Measurements from ENCODE around the gene DOCK3.
"Not testable (repeated sequence)": the region's sequence is repeated elsewhere in the genome, so short reads cannot be mapped to it uniquely, and the experiment has no call there.

The DOCK3 gene

GRCh38 chr3:50982540-50983325 lies 308.0 kb downstream of the DOCK3 start:
- no peak for DNase-seq (ENCODE audit: low spot score)

- no peak for DNase-seq (ENCODE audit: low spot score)
Measured at GRCh38 chr3:50983887-50984286, 309.2 kb downstream of the DOCK3 start.

- DNase-seq (ENCODE audit: low spot score): no peak
Measured at GRCh38 chr3:50985893-50986292, 311.2 kb downstream of the DOCK3 start.

GRCh38 chr3:50986726-50987125 lies 312.0 kb downstream of the DOCK3 start:
- DNase-seq (ENCODE audit: low spot score): no peak

- no peak for DNase-seq (ENCODE audit: low spot score)
Measured at GRCh38 chr3:50994537-50994936, 319.8 kb downstream of the DOCK3 start.

GRCh38 chr3:50995085-50995824 lies 320.5 kb downstream of the DOCK3 start:
- DNase-seq (ENCODE audit: low spot score): no peak

- DNase-seq (ENCODE audit: low spot score): no peak
Measured at GRCh38 chr3:51002495-51002894, 327.8 kb downstream of the DOCK3 start.

- DNase-seq (ENCODE audit: low spot score): no peak
Measured at GRCh38 chr3:51004235-51004634, 329.5 kb downstream of the DOCK3 start.

GRCh38 chr3:51024121-51024520 lies 349.4 kb downstream of the DOCK3 start:
- no peak for DNase-seq (ENCODE audit: low spot score)

GRCh38 chr3:51024765-51025632 lies 350.3 kb downstream of the DOCK3 start:
- DNase-seq (ENCODE audit: low spot score): no peak

GRCh38 chr3:51031666-51032065 lies 356.9 kb downstream of the DOCK3 start:
- DNase-seq (ENCODE audit: low spot score): no peak

GRCh38 chr3:51035630-51036029 lies 360.9 kb downstream of the DOCK3 start:
- no peak for DNase-seq (ENCODE audit: low spot score)

GRCh38 chr3:51044982-51045381 lies 370.3 kb downstream of the DOCK3 start:
- no peak for DNase-seq (ENCODE audit: low spot score)

GRCh38 chr3:51052562-51052961 lies 377.8 kb downstream of the DOCK3 start:
- DNase-seq (ENCODE audit: low spot score): no peak

GRCh38 chr3:51057121-51057520 lies 382.4 kb downstream of the DOCK3 start:
- no peak for DNase-seq (ENCODE audit: low spot score)

GRCh38 chr3:51063053-51063452 lies 388.3 kb downstream of the DOCK3 start:
- DNase-seq (ENCODE audit: low spot score): no peak

- DNase-seq (ENCODE audit: low spot score): no peak
Measured at GRCh38 chr3:51075221-51075775, 400.6 kb downstream of the DOCK3 start.

- DNase-seq (ENCODE audit: low spot score): no peak
Measured at GRCh38 chr3:51082363-51082762, 407.6 kb downstream of the DOCK3 start.

GRCh38 chr3:51083490-51083889 lies 408.8 kb downstream of the DOCK3 start:
- DNase-seq (ENCODE audit: low spot score): no peak

GRCh38 chr3:51092141-51092540 lies 417.4 kb downstream of the DOCK3 start:
- not testable (repeated sequence) for DNase-seq (ENCODE audit: low spot score)

- DNase-seq (ENCODE audit: low spot score): not testable (repeated sequence)
Measured at GRCh38 chr3:51094838-51095237, 420.1 kb downstream of the DOCK3 start.

All from NAMALWA (cell line).